K562 (cell line): ENCODE data around the gene GNA15. TPM values are rescaled to one million over a fixed set of nuclear protein-coding genes. Genes with fewer than 3 reads are reported as not detected.

Experiments used
- ATAC-seq: fragments of 200-7000 bp; cut with Tn5 transposase; 3 replicates; pipeline ENCODE4 v1.9.1; 2020; ENCODE audit warnings: moderate library complexity
- BruUV-seq: library from RNA; stranded (reverse); fragments of 400-500 nt; replicated peaks from 2 replicates; lab custom pipeline; 2021; lab: Mats Ljungman, UMichigan
- CTCF ChIA-PET: fragments of 300-600 bp; formaldehyde crosslinking; extraction: SDS; loops from one replicate; lab custom pipeline; 2021; ENCODE audit warnings: low intra/inter-chr PET ratio; lab: Yijun Ruan, JAX
- POLR2A ChIA-PET: fragments of 300-600, 350-650 bp; sonication (Branson Sonifier 250); formaldehyde crosslinking; extraction: SDS; loops from one replicate; lab custom pipeline; 2021; ENCODE audit warnings: antibody characterized with exemption, inconsistent platforms; lab: Yijun Ruan, JAX
- DNase-seq, 4 experiments: peaks; one replicate each; pipeline versions ENCODE4 v3.0.0 to v3.0.0-alpha.2; 2011 to 2018; ENCODE audit warnings: low spot score in 3 of 4, mixed read lengths in 3 of 4; ENCODE audit errors: extremely low read depth in 1 of 4
- FAIRE-seq: peaks from 2 replicates; lab custom pipeline; 2011; peaks lifted over from hg19 to GRCh38; lab: Jason Lieb, UNC
- H2AFZ ChIP-seq: 2 replicates; pipeline ENCODE4 v1.6.0; 2011; ENCODE audit warnings: low read depth, low read length, control low read depth, inconsistent platforms
- H3K27ac ChIP-seq: fragments of 200-600 bp; 3 replicates; pipeline ENCODE4 v1.8.0; 2011; ENCODE audit warnings: low read depth, mild to moderate bottlenecking, control low read depth, inconsistent platforms, low read length, moderate library complexity, mixed read lengths; ENCODE audit errors: extremely low read depth
- H3K27me3 ChIP-seq, 2 experiments: fragments of 300-600 bp in 1 of 2; 2 replicates in 1 of 2; 3 replicates in 1 of 2; pipeline versions ENCODE4 v1.6.0 to v1.8.0; 2011; ENCODE audit warnings: inconsistent platforms in 2 of 2, low read length in 2 of 2, mild to moderate bottlenecking in 1 of 2, mixed read lengths in 1 of 2, moderate library complexity in 1 of 2; ENCODE audit not compliant: control insufficient read depth in 2 of 2, insufficient read depth in 2 of 2
- H3K36me3 ChIP-seq: fragments of 300-600 bp; 3 replicates; pipeline ENCODE4 v1.8.0; 2011; ENCODE audit warnings: mild to moderate bottlenecking, low read length, inconsistent platforms; ENCODE audit not compliant: control insufficient read depth, insufficient read depth
- H3K4me1 ChIP-seq, 2 experiments: fragments of 200-600 bp in 1 of 2; replicated peaks in 1 of 2; 2 replicates in 1 of 2; 3 replicates in 1 of 2; pipeline versions ENCODE4 v1.5.1 to v1.8.0; 2011; ENCODE audit warnings: inconsistent platforms in 2 of 2, low read length in 2 of 2, mild to moderate bottlenecking in 1 of 2, mixed read lengths in 1 of 2, moderate library complexity in 1 of 2; ENCODE audit not compliant: control insufficient read depth in 2 of 2, insufficient read depth in 2 of 2
- H3K4me2 ChIP-seq: 2 replicates; pipeline ENCODE4 v1.6.1; 2011; ENCODE audit warnings: low read length, control low read depth, inconsistent platforms, mixed read lengths; ENCODE audit not compliant: insufficient read depth
- H3K4me3 ChIP-seq: fragments of 200-600 bp; sonication (generic), shearing (Covaris generic); 2 replicates; pipeline ENCODE4 v1.5.1; 2016; ENCODE audit warnings: control low read depth, inconsistent platforms
- H3K79me2 ChIP-seq: fragments of 200-600 bp; 3 replicates; pipeline ENCODE4 v1.8.0; 2011; ENCODE audit warnings: low read length, inconsistent platforms; ENCODE audit not compliant: control insufficient read depth, insufficient read depth
- H3K9ac ChIP-seq, 2 experiments: 2 replicates each; pipeline versions ENCODE4 v1.6.0 to v1.6.1; 2011; ENCODE audit warnings: low read depth in 2 of 2, low read length in 2 of 2, control low read depth in 1 of 2, inconsistent platforms in 1 of 2, mild to moderate bottlenecking in 1 of 2, mixed read lengths in 1 of 2; ENCODE audit not compliant: insufficient read depth in 1 of 2
- H3K9me1 ChIP-seq: one replicate; pipeline ENCODE4 v1.6.0; 2011; ENCODE audit warnings: inconsistent platforms, mild to moderate bottlenecking, low read length, moderate library complexity; ENCODE audit not compliant: control insufficient read depth, insufficient read depth
- H3K9me3 ChIP-seq: replicated peaks from 2 replicates; pipeline ENCODE4 v1.5.1; 2011; ENCODE audit warnings: low read depth, low read length, inconsistent platforms; ENCODE audit not compliant: control insufficient read depth, insufficient read depth
- H4K20me1 ChIP-seq: replicated peaks from 2 replicates; pipeline ENCODE4 v1.6.1; 2011; ENCODE audit warnings: low read length, inconsistent platforms, mixed read lengths; ENCODE audit not compliant: control insufficient read depth, insufficient read depth
- C11orf30 ChIP-seq: fragments of 450-650 bp; IDR thresholded peaks from 2 replicates; pipeline ENCODE4 v1.6.1; 2016; ENCODE audit warnings: low read depth, mild to moderate bottlenecking
- CC2D1A ChIP-seq: fragments of 450-650 bp; IDR thresholded peaks from 2 replicates; pipeline ENCODE4 v1.6.1; 2017; ENCODE audit warnings: mild to moderate bottlenecking
- RAD21 ChIP-seq, 2 experiments: fragments of 250-450 bp in 1 of 2; fragments of 450-650 bp in 1 of 2; sonication (Bioruptor Pico) in 1 of 2; formaldehyde crosslinking in 1 of 2; IDR thresholded peaks in 1 of 2; conservative IDR thresholded peaks in 1 of 2; 2 replicates each; pipeline versions ENCODE4 v1.4.0 to v1.8.0; 2020 to 2022; ENCODE audit warnings: mild to moderate bottlenecking in 2 of 2, moderate library complexity in 1 of 2
- RUNX1 ChIP-seq: sonication (generic); IDR thresholded peaks from 2 replicates; pipeline ENCODE4 v1.6.1; 2016; ENCODE audit warnings: antibody characterized with exemption, low read depth
- SMC3 ChIP-seq: conservative IDR thresholded peaks from 2 replicates; pipeline ENCODE4 v1.6.1; 2011; ENCODE audit warnings: low read depth, low read length, improper control_type of control experiment; ENCODE audit not compliant: insufficient read depth
- WGBS: fragments of 100-300 bp; shearing (Covaris generic); methylation state at CpG from one replicate; pipeline ENCODE4 v1.1.6; 2016; ENCODE audit warnings: low coverage, mixed read lengths; ENCODE audit not compliant: insufficient coverage; ENCODE audit errors: missing lambda C conversion rate; 5-methylcytosine and 5-hydroxymethylcytosine counted together
- in situ Hi-C: fragments of 300-500 bp; cut with MboI; formaldehyde crosslinking; loops from 4 replicates; pipeline ENCODE4 v1.15.0; 2018; ENCODE audit warnings: inconsistent platforms, mixed read lengths
- intact Hi-C: fragments of 100-400 bp; cut with micrococcal nuclease; formaldehyde crosslinking; loops from 2 replicates; pipeline ENCODE4 v1.14.2; 2022
- polyA plus RNA-seq, 8 experiments: library from polyadenylated mRNA; depleted of rRNA in 4 of 8; stranded (reverse) in 5 of 8; unstranded in 3 of 8; fragments of >200 nt; fragmentation: Nextera tagmentation in 2 of 8; fragmentation: Illumina TruSeq in 1 of 8; extraction: Ambion mirVana in 2 of 8; extraction: Trizol in 1 of 8; gene quantifications; 2 replicates each; pipeline versions ENCODE4 v1.2.1 to v1.2.3, GENCODE V29; 2011 to 2014; ENCODE audit warnings: inconsistent platforms in 1 of 8, missing spikeins in 1 of 8
- total RNA-seq, 7 experiments: library from RNA; depleted of rRNA in 6 of 7; stranded (reverse); fragments of >200 nt in 6 of 7; fragmentation: Illumina TruSeq in 2 of 7; extraction: Trizol in 2 of 7; gene quantifications; 2 replicates each; pipeline versions ENCODE4 v1.2.1 to v1.2.3, GENCODE V29; 2011 to 2021; ENCODE audit warnings: low replicate concordance in 1 of 7
- TF ChIP-seq, protein P1 (sequence below), 2 experiments: fragments of 450-650 bp; formaldehyde crosslinking in 1 of 2; IDR thresholded peaks; 2 replicates each; pipeline versions ENCODE4 v1.4.0 to v1.6.1; 2014 to 2020; ENCODE audit warnings: mild to moderate bottlenecking in 2 of 2, borderline replicate concordance in 1 of 2, low read depth in 1 of 2
- TF ChIP-seq, protein P2 (sequence below): fragments of 450-650 bp; formaldehyde crosslinking; IDR thresholded peaks from 2 replicates; pipeline ENCODE4 v1.4.0; 2020; ENCODE audit warnings: mild to moderate bottlenecking, moderate library complexity
- TF ChIP-seq, protein P3 (sequence below), 3 experiments: IDR thresholded peaks in 2 of 3; conservative IDR thresholded peaks in 1 of 3; 2 replicates each; pipeline ENCODE4 v1.5.1; 2011 to 2012; ENCODE audit warnings: low read length in 3 of 3, mild to moderate bottlenecking in 3 of 3, control low read depth in 2 of 3, improper control_type of control experiment in 1 of 3, inconsistent platforms in 1 of 3, low read depth in 1 of 3, mixed read lengths in 1 of 3, moderate library complexity in 1 of 3; ENCODE audit not compliant: insufficient read depth in 2 of 3

The GNA15 gene
- total and polyA plus RNA-seq, 9 of the 15 experiments (the other 6 are each of a cell fraction or from before 2014, with no cell fraction given), result 0.03 to 0.24 (median 0.11) TPM; not detected in 1

DNA sequence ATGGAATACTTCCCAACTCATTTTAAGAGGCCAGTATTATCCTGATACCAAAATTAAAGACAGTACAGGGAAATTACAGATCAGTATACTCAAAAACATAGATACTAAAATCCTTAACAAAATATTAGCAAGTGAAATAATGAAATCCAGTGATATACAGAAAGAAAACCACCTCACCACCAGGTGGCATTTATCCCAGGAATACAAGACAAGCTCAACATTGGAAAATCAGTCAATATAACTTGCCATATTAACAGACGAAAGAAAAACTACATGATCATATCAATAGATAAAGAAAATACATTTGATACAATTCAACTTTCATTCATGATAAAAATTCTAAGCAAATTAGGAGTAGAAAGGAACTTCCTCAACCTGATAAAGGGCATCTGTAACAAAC lies 6.7 kb upstream of the GNA15 start:
- POLR2A ChIA-PET, result interaction anchor here (0.8 to 1.2 kb wide), 3 partner anchors 15 to 394 kb away, joined by 3 read pairs; no protein-coding TSS in a partner anchor
- Histone ChIP-seq H3K4me1 (peaks cover 13 to 26% of the 10 kb centered on the region in 2 experiments), H3K4me2 (no peak overlapping the region), H3K9me3 (no peaks in the 10 kb centered on the region; the same call in 1 of the 2 replicates), H3K27ac (no peak overlapping the region), H3K79me2 (no peaks in the 10 kb centered on the region), H2AFZ (no peak overlapping the region), H3K4me3 (no peak overlapping the region), H4K20me1 (no peaks in the 10 kb centered on the region), H3K27me3 (no peaks in the 10 kb centered on the region), H3K36me3 (no peaks in the 10 kb centered on the region), H3K9ac (no peak overlapping the region), H3K9me1 (no peaks in the 10 kb centered on the region)
- in situ Hi-C loops, result no loop called here
- TF ChIP-seq, protein P1, sequence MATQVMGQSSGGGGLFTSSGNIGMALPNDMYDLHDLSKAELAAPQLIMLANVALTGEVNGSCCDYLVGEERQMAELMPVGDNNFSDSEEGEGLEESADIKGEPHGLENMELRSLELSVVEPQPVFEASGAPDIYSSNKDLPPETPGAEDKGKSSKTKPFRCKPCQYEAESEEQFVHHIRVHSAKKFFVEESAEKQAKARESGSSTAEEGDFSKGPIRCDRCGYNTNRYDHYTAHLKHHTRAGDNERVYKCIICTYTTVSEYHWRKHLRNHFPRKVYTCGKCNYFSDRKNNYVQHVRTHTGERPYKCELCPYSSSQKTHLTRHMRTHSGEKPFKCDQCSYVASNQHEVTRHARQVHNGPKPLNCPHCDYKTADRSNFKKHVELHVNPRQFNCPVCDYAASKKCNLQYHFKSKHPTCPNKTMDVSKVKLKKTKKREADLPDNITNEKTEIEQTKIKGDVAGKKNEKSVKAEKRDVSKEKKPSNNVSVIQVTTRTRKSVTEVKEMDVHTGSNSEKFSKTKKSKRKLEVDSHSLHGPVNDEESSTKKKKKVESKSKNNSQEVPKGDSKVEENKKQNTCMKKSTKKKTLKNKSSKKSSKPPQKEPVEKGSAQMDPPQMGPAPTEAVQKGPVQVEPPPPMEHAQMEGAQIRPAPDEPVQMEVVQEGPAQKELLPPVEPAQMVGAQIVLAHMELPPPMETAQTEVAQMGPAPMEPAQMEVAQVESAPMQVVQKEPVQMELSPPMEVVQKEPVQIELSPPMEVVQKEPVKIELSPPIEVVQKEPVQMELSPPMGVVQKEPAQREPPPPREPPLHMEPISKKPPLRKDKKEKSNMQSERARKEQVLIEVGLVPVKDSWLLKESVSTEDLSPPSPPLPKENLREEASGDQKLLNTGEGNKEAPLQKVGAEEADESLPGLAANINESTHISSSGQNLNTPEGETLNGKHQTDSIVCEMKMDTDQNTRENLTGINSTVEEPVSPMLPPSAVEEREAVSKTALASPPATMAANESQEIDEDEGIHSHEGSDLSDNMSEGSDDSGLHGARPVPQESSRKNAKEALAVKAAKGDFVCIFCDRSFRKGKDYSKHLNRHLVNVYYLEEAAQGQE (IDR thresholded peaks at IDR 0.05; ENCODE audit: borderline replicate concordance), result peak; percentile 39; the same call in 1 of the 2 replicates
- TF ChIP-seq, protein P1 (CRISPR knock-in tag; IDR thresholded peaks at IDR 0.05; ENCODE audit: low read depth), result no peak
- TF ChIP-seq, protein P2, sequence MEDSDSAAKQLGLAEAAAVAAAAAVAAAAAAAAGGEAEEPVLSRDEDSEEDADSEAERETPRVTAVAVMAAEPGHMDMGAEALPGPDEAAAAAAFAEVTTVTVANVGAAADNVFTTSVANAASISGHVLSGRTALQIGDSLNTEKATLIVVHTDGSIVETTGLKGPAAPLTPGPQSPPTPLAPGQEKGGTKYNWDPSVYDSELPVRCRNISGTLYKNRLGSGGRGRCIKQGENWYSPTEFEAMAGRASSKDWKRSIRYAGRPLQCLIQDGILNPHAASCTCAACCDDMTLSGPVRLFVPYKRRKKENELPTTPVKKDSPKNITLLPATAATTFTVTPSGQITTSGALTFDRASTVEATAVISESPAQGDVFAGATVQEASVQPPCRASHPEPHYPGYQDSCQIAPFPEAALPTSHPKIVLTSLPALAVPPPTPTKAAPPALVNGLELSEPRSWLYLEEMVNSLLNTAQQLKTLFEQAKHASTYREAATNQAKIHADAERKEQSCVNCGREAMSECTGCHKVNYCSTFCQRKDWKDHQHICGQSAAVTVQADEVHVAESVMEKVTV (CRISPR knock-in tag), result 0 out of 2 replicates have a peak, but pooled peaks have one; percentile 15
- TF ChIP-seq, protein P3, sequence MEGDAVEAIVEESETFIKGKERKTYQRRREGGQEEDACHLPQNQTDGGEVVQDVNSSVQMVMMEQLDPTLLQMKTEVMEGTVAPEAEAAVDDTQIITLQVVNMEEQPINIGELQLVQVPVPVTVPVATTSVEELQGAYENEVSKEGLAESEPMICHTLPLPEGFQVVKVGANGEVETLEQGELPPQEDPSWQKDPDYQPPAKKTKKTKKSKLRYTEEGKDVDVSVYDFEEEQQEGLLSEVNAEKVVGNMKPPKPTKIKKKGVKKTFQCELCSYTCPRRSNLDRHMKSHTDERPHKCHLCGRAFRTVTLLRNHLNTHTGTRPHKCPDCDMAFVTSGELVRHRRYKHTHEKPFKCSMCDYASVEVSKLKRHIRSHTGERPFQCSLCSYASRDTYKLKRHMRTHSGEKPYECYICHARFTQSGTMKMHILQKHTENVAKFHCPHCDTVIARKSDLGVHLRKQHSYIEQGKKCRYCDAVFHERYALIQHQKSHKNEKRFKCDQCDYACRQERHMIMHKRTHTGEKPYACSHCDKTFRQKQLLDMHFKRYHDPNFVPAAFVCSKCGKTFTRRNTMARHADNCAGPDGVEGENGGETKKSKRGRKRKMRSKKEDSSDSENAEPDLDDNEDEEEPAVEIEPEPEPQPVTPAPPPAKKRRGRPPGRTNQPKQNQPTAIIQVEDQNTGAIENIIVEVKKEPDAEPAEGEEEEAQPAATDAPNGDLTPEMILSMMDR (IDR thresholded peaks at IDR 0.05 in 2 of 3, conservative IDR thresholded peaks at IDR 0.05 in 1 of 3; ENCODE audit: insufficient read depth in 2 of 3, low read depth in 1 of 3, low read length in 3 of 3), result peak in 2 of 3 experiments; percentile 48 to 71; a peak in 4 of 6 replicates
- TF ChIP-seq C11orf30, result no peak
- 0 out of 2 replicates have a peak, but pooled peaks have one; percentile 21 for TF ChIP-seq SMC3
- TF ChIP-seq RAD21 (CRISPR knock-in tag; conservative IDR thresholded peaks at IDR 0.05 in 1 of 2, IDR thresholded peaks at IDR 0.05 in 1 of 2), result peak; percentile 46 to 67
- TF ChIP-seq RUNX1, result no peak
- no peak for TF ChIP-seq CC2D1A
- intact Hi-C loops, result loop anchor here (1.0 kb wide), 1 partner anchor 34 kb away; no protein-coding TSS in a partner anchor
- 6% methylated on average over 1 of the region's 1 CpG for WGBS
- BruUV-seq, result no TSS peak
- DNase-seq, result peak in 1 of 4 experiments; percentile 57
- FAIRE-seq, result peak; percentile 77
- ATAC-seq, result no peak
- CTCF ChIA-PET, result interaction anchor here (1.4 kb wide), 1 partner anchor 35 kb away, joined by 4 read pairs; no protein-coding TSS in a partner anchor
